Stimulated activated naive B cell treated with anti-CD40 and anti-IgM and Interleukin-4, amounts not matched to agents 10 μg/mL and 1 μg/mL and 100 μg/mL, for 72 hours (primary cell): Measurements from ENCODE around the gene SFTPA1.
"Not testable (repeated sequence)": the region's sequence is repeated elsewhere in the genome, so short reads cannot be mapped to it uniquely, and the experiment has no call there.

Experiments
- ATAC-seq, 2 donors: fragments of 150-1000 bp; cut with Tn5 transposase; replicated peaks; 2 replicates each; pipeline ENCODE4 v1.10.0; 2021; ENCODE audit warnings: moderate library complexity in 1 of 2
- DNase-seq: peaks from one replicate; pipeline ENCODE4 v3.0.0; 2021
- H3K27ac Mint-ChIP-seq: one replicate; pipeline ENCODE4 v1.8.0; 2022; ENCODE audit warnings: mild to moderate bottlenecking, mixed read lengths
- H3K27me3 Mint-ChIP-seq, 2 donors: one replicate each; pipeline ENCODE4 v1.8.0; 2022; ENCODE audit warnings: mixed read lengths in 2 of 2
- H3K36me3 Mint-ChIP-seq, 2 donors: one replicate each; pipeline ENCODE4 v1.8.0; 2022; ENCODE audit warnings: mixed read lengths in 2 of 2, mild to moderate bottlenecking in 1 of 2
- H3K4me1 Mint-ChIP-seq, 2 donors: one replicate each; pipeline ENCODE4 v1.8.0; 2022; ENCODE audit warnings: mixed read lengths in 2 of 2, mild to moderate bottlenecking in 1 of 2
- H3K4me3 Mint-ChIP-seq, 2 donors: one replicate each; pipeline ENCODE4 v1.8.0; 2022; ENCODE audit warnings: mild to moderate bottlenecking in 2 of 2, mixed read lengths in 2 of 2, moderate library complexity in 1 of 2
- H3K9me3 Mint-ChIP-seq, 2 donors: one replicate each; pipeline ENCODE4 v1.8.0; 2022; ENCODE audit warnings: mixed read lengths in 2 of 2, mild to moderate bottlenecking in 1 of 2

The SFTPA1 gene

DNA sequence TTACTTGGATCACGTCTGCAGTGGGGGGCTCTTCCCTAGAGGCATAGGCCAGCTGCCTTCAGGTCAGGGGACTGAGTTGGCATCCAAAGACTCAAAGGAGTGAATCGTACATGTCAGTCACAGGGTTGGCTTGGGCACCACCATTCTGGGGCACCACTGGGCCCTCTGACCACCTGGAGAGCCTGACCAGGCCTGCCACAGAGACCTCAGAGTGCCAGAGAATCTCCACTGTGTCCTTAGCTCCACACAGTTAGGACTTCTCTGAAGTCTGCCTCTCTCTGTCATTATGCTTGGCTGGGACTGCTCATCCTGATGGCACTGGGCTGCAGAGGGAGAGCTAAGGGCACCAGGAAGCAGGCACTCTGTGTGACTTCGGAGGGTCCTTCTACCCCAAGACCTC is 16.2 kb upstream of the SFTPA1 start:
- not testable (repeated sequence) for H3K4me3 Mint-ChIP-seq, H3K36me3 Mint-ChIP-seq, ATAC-seq, H3K4me1 Mint-ChIP-seq, H3K27ac Mint-ChIP-seq, DNase-seq
- Mint-ChIP-seq H3K9me3 (peaks cover 14 to 20% of the 10 kb centered on the region in 2 donors), H3K27me3 (peaks cover 22 to 42% of the 10 kb centered on the region in 2 donors)

DNA sequence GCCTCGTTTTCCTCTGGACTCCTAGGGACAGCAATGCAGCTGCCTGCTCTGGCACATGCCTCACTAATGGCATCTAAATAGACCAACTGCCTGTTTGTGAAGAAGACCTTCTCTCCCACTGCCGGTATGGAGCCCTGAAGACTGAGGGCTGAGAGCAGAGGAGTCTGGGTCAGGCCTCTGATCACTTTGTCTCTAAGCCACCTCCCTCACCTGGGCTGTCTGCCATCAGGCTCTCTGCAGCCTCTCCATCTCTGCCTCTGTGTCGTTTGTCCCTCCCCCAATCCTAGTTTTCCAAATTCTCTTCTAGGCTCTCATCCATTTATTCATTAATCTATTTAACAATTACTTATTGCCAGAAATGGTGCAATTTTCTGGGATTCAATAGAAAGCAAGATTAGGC is 15.2 kb upstream of the SFTPA1 start:
- Mint-ChIP-seq H3K27ac (no peak overlapping the region), H3K36me3 (no peaks in the 10 kb centered on the region), H3K9me3 (peaks cover 14 to 20% of the 10 kb centered on the region in 2 donors), H3K27me3 (peaks cover 22 to 33% of the 10 kb centered on the region in 2 donors), H3K4me1 (no peaks in the 10 kb centered on the region), H3K4me3 (no peak overlapping the region)
- ATAC-seq (no peak), DNase-seq (no peak)

DNA sequence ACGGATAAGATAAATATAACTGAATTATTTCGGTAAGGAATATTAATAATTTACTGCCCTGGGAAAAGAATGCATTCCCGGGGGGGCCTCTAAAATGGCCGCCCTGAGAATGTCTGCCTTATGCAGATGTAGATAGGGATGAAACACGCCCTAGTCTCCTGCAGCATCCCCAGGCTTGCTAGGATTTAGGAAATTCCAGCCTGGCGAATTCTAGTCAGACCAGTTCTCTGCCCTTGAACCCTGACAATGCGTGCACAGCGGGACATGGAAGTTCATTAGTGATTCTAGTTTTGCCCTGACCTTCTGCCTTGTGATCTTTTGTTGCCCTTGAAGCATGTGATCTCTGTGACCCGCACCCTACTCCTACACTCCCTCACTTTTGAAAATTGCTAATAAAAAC is 11.1 kb upstream of the SFTPA1 start:
- not testable (repeated sequence) for DNase-seq, H3K36me3 Mint-ChIP-seq, H3K4me3 Mint-ChIP-seq, H3K27ac Mint-ChIP-seq, ATAC-seq
- Mint-ChIP-seq H3K9me3 (peaks cover 14 to 21% of the 10 kb centered on the region in 2 donors), H3K27me3 (peaks cover 12 to 27% of the 10 kb centered on the region in 2 donors), H3K4me1 (peaks cover 11 to 21% of the 10 kb centered on the region in 2 donors)

DNA sequence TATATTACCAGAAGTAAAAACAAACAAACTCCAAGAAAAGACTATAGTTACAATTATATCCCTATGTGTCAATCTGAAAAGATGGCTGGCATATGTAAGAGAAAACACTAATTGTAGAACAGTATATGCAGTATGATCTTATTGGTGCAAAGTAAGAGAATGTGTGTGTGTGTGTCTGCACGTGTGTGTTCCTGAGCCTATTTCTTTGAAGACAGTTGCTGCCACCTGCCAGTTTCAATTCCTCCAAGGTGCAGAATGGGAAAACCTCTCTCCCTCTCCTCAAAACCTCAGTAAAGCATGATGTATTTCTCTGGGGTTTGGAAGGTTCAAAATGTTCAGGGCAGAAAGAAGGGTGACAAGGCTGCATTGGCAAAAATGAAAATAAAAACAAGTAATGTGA is 8.8 kb upstream of the SFTPA1 start:
- Mint-ChIP-seq H3K4me1 (peaks cover 12 to 24% of the 10 kb centered on the region in 2 donors), H3K27ac (no peak overlapping the region), H3K36me3 (no peaks in the 10 kb centered on the region), H3K27me3 (peaks cover 0 to 11% of the 10 kb centered on the region in 2 donors), H3K9me3 (peaks cover 10 to 19% of the 10 kb centered on the region in 2 donors), H3K4me3 (no peak overlapping the region)
- no peak for ATAC-seq
- no peak for DNase-seq

DNA sequence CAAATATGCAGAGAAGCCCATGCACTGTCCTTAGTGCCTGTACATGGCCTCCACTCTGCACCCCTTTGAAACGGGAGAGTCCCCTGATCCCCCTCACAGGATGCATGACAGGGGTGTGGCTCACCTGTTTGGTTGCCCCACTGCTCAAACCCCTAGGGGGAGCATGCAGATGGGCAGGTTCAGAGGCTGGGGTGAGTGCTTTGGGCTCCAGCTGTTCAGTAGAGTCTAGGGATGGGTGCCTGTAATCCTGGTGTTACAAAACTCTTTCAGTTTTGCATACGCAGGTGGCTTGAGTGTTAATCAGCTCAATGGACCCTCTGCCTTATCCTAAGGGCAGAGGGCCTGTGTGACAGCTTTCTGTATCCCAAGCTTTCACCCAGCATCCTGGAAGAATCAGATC is 7.8 kb upstream of the SFTPA1 start:
- peaks cover 0 to under 1% of the 10 kb centered on the region in 2 donors for H3K27me3 Mint-ChIP-seq
- no peak overlapping the region for H3K4me3 Mint-ChIP-seq
- no peak for DNase-seq
- H3K9me3 Mint-ChIP-seq = peaks cover under 1 to 11% of the 10 kb centered on the region in 2 donors
- no peaks in the 10 kb centered on the region for H3K36me3 Mint-ChIP-seq
- H3K4me1 Mint-ChIP-seq = peaks cover 12 to 24% of the 10 kb centered on the region in 2 donors
- H3K27ac Mint-ChIP-seq = no peak overlapping the region
- peak in 1 of 2 donors; percentile 31 for ATAC-seq

DNA sequence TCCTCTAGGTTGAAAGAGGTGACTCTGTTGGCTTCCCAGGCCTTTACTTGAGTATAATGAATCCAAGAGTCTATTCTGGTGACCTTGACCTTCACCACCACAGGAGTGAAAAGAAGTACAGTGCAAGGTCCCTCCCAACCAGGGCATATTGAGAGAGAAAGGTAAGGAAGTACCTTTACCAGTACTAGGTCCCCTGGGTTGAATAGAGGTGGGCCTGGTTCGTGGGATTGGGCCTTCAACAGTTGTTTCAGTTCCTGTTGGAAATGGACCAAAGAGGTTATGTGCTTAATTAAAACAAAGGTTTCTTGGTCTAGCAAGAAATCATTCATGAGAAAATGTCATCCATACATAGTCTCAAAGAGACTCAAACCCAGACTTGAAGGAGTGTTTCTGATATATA is 6.4 kb upstream of the SFTPA1 start:
- H3K27me3 Mint-ChIP-seq = peaks cover 4 to 6% of the 10 kb centered on the region in 2 donors
- peaks cover 12 to 24% of the 10 kb centered on the region in 2 donors for H3K4me1 Mint-ChIP-seq
- peaks cover 0 to 7% of the 10 kb centered on the region in 2 donors for H3K9me3 Mint-ChIP-seq
- no peak overlapping the region for H3K4me3 Mint-ChIP-seq
- H3K36me3 Mint-ChIP-seq = no peaks in the 10 kb centered on the region
- ATAC-seq (peak; percentile 48 to 57), DNase-seq (no peak)
- H3K27ac Mint-ChIP-seq = no peak overlapping the region

DNA sequence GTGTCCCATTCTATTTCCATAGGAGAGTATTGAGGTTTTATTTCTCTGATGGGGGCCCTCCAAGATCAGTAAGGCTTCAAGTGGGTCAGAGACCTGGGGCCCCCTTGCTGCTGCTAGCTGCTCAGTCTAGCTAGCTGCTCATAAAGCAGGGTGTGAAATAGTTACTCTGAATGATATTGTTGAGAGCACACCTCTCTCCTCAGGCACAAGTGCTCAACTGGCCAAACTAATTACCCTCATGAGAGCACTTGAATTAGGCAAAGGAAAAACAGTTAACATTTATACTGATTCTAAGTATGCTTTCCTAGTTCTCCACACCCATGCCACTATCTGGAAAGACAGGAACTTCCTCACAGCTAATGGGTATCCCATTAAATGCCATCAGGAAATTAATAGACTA is 5.4 kb upstream of the SFTPA1 start:
- Mint-ChIP-seq H3K27ac (no peak overlapping the region), H3K36me3 (no peaks in the 10 kb centered on the region), H3K27me3 (peaks cover 4 to 6% of the 10 kb centered on the region in 2 donors), H3K9me3 (peaks cover 0 to 7% of the 10 kb centered on the region in 2 donors), H3K4me1 (peaks cover 12 to 24% of the 10 kb centered on the region in 2 donors), H3K4me3 (no peak overlapping the region)
- ATAC-seq = no peak
- DNase-seq = no peak

DNA sequence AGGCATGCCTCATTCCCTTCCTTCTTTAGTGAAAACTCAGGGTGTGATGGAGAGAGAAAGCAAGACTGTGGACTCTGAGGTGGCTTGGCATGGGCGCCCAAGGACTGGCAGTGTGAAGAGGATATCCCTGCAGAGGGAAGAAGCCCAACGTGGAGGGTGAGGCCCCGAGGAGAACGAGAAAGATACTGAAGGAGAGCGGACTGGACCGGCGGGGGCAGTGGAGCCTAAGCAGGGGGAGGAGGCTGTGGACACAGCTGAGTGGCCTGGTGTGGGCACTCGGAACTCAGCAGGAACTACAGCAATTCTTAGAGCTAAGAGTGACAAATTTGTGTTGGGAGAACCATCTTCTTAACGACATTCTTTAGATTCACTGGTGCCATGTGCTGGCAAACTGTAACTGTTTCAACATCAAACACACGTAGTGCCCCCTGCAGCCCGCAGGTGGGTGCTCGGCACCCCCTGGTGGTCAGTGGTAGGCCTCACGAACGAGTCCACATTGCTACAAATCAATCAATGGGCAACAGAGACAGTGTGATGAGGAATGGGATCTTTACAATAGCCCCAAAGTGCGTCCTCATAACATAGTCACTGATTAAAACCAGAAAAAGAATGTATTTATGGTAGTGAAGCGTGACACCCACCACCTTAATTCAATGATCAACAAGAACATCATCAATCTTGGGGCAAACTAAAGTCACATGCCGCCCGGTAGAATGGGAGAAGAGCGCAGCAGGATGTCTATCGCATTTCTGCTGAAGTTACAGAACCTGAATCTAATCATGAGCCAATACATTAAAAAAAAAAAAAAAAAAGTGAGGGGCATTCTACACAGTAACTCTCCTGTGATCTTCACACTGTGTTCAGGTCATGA is 2.0 kb upstream of the SFTPA1 start:
- Mint-ChIP-seq H3K27ac (no peak overlapping the region), H3K9me3 (peaks cover 0 to 3% of the 10 kb centered on the region in 2 donors), H3K4me3 (no peak overlapping the region), H3K4me1 (peaks cover 3 to 12% of the 10 kb centered on the region in 2 donors), H3K36me3 (no peaks in the 10 kb centered on the region), H3K27me3 (peaks cover 6 to 8% of the 10 kb centered on the region in 2 donors)
- ATAC-seq (peak; percentile 40 to 73), DNase-seq (peak; percentile 18)

DNA sequence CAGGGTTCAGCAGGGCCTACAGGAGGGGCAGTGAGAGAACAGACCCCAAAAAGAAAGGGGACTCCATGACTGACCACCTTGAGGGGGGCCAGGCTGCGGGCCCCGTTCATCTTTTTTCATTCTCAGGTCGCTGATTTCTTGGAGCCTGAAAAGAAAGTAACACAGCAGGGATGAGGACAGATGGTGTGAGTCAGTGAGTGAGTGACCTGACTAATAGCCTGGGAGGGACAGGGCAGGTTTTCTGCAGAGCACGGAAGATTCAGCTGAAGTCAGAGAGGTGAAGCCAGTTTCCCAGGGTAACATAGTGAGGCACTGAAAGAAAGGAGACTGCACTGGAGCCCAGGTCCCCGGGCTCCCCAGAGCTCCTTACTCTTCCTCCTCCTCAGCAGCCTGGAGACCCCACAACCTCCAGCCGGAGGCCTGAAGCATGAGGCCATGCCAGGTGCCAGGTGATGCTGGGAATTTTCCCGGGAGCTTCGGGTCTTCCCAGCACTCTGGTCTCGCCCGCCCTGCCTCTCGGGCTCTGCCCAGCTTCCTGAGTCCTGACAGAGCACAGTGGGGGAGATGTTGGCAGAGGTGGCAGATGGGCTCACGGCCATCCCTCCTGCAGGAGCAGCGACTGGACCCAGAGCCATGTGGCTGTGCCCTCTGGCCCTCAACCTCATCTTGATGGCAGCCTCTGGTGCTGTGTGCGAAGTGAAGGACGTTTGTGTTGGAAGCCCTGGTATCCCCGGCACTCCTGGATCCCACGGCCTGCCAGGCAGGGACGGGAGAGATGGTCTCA is 646 bp downstream of the SFTPA1 start:
- not testable (repeated sequence) for H3K9me3 Mint-ChIP-seq, H3K36me3 Mint-ChIP-seq, H3K27me3 Mint-ChIP-seq, H3K4me3 Mint-ChIP-seq, DNase-seq, H3K4me1 Mint-ChIP-seq, ATAC-seq, H3K27ac Mint-ChIP-seq

DNA sequence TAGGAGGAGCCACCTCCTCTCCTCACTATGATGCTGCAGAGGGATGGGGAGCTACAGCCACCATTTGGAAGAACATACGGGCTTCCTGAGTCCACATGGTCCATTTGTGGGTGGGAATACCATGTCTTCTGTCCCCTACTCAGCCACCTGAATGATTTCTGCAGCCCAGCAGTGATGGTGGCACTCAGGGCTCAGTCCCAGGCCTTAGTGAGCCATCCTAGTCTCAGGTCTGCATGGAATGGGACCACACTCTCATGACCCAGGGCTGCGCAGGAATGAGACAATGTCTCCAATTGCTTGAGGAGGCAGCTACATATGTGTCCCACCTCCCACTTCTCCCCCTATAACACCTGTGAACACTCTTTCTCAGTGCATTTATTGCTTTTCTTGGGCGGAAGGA is 4.8 kb downstream of the SFTPA1 start:
- Mint-ChIP-seq H3K4me3 (no peak overlapping the region), H3K9me3 (no peaks in the 10 kb centered on the region), H3K36me3 (no peaks in the 10 kb centered on the region), H3K27ac (no peak overlapping the region), H3K27me3 (peaks cover 10 to 18% of the 10 kb centered on the region in 2 donors), H3K4me1 (no peaks in the 10 kb centered on the region)
- DNase-seq (no peak), ATAC-seq (no peak)

DNA sequence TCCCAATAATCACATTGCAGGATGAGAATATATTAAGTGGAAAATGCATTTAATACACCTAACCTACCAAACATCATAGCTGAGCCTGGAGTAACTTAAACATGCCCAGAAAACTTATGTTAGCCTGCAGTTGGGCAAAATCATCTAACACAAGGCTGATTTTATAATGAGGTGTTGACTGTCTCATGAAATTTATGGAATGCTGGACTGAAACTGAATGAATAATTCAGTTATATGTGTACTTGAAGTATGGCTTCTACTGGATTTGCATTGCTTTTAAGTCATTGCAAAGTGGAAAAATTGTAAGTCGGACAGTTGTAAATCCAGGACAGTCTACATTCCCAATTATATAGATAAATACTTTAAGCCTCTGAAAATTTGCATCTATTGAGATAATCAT is 5.4 kb downstream of the SFTPA1 start:
- H3K27me3 Mint-ChIP-seq = peaks cover 10 to 18% of the 10 kb centered on the region in 2 donors
- no peaks in the 10 kb centered on the region for H3K36me3 Mint-ChIP-seq
- ATAC-seq (no peak), DNase-seq (no peak)
- no peaks in the 10 kb centered on the region for H3K9me3 Mint-ChIP-seq
- no peaks in the 10 kb centered on the region for H3K4me1 Mint-ChIP-seq
- no peak overlapping the region for H3K27ac Mint-ChIP-seq
- H3K4me3 Mint-ChIP-seq = no peak overlapping the region

DNA sequence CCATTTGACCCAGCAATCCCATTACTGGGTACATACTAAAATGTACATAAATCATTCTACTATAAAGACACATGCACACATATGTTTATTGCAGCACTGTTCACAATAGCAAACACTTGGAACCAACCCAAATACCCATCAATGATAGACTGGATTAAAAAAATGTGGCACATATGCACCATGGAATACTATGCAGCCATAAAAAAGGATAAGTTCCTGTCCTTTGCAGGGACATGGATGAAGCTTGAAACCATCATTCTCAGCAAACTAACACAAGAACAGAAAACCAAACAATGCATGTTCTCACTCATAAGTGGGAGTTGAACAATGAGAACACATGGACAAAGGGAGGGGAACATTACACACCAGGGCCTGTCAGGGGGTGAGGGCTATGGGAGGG is 12.9 kb downstream of the SFTPA1 start:
- not testable (repeated sequence) for H3K27ac Mint-ChIP-seq, H3K36me3 Mint-ChIP-seq, H3K4me3 Mint-ChIP-seq, ATAC-seq, H3K4me1 Mint-ChIP-seq, H3K9me3 Mint-ChIP-seq, DNase-seq
- peaks cover 25 to 31% of the 10 kb centered on the region in 2 donors for H3K27me3 Mint-ChIP-seq

DNA sequence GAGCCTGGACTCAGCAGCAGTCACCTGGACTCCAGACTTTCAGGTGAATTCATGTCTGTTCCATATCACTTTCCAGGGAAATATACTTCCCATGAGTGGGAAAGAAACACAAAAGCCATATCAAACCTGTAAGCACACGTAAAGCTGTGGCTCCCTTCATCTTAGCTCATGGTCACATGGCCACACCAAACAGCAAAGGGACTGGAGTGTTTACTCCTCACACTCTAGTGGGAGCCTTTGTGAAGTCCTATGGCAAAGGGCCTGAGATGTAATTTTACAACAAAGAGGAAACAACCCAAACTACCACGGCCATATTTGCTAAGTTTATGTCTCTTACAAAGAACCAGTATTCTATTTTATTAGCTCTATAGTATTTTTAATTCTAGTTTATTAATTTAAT is 16.3 kb downstream of the SFTPA1 start:
- no peak overlapping the region for H3K4me3 Mint-ChIP-seq
- H3K27ac Mint-ChIP-seq = no peak overlapping the region
- DNase-seq = no peak
- peaks cover 27 to 34% of the 10 kb centered on the region in 2 donors for H3K27me3 Mint-ChIP-seq
- peaks cover 5 to 8% of the 10 kb centered on the region in 2 donors for H3K9me3 Mint-ChIP-seq
- no peak for ATAC-seq
- H3K36me3 Mint-ChIP-seq = no peaks in the 10 kb centered on the region
- H3K4me1 Mint-ChIP-seq = no peaks in the 10 kb centered on the region

DNA sequence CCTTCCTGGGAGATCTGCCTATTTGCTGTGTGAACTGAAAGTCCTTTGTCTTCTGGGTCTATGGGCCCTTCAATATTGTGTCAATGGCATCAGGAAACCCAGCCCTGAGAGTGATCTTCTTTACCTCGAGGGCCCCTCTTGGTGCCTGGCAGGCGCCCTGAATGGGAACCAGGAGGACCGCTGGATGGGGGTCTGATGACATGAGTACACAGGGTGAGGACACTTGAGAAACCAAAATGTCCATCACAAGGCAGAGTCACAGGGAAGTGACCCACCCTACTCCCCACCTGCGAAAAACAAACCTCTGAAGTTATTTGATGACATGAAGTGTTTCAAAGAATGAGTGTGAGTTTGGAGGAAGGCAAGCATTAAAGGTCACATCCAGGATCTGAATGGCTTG is 17.3 kb downstream of the SFTPA1 start:
- no peak for ATAC-seq
- no peaks in the 10 kb centered on the region for H3K4me1 Mint-ChIP-seq
- H3K36me3 Mint-ChIP-seq = no peaks in the 10 kb centered on the region
- H3K27me3 Mint-ChIP-seq = peaks cover 18 to 25% of the 10 kb centered on the region in 2 donors
- DNase-seq = no peak
- no peak overlapping the region for H3K27ac Mint-ChIP-seq
- H3K9me3 Mint-ChIP-seq = peaks cover 3 to 8% of the 10 kb centered on the region in 2 donors
- no peak overlapping the region for H3K4me3 Mint-ChIP-seq
